Glutamatergic neuron (in vitro differentiated cells): ENCODE data around the gene NR1I2. TPM values are rescaled to one million over a fixed set of nuclear protein-coding genes. Genes with fewer than 3 reads are reported as not detected.

ENCODE experiments used
- DNase-seq: peaks from one replicate; pipeline ENCODE4 v3.0.0; 2022
- H3K27ac Mint-ChIP-seq: one replicate; pipeline ENCODE4 v1.8.0; 2020; ENCODE audit warnings: mild to moderate bottlenecking, mixed read lengths, inconsistent platforms; ENCODE audit not compliant: unreplicated experiment
- H3K27me3 Mint-ChIP-seq: one replicate; pipeline ENCODE4 v1.8.0; 2020; ENCODE audit warnings: mild to moderate bottlenecking, moderate library complexity, mixed read lengths, inconsistent platforms; ENCODE audit not compliant: unreplicated experiment
- H3K36me3 Mint-ChIP-seq: one replicate; pipeline ENCODE4 v1.8.0; 2020; ENCODE audit warnings: mild to moderate bottlenecking, mixed read lengths, inconsistent platforms; ENCODE audit not compliant: unreplicated experiment
- H3K4me1 Mint-ChIP-seq: one replicate; pipeline ENCODE4 v1.8.0; 2020; ENCODE audit warnings: mild to moderate bottlenecking, low read depth, mixed read lengths, inconsistent platforms; ENCODE audit not compliant: unreplicated experiment
- H3K4me3 Mint-ChIP-seq: one replicate; pipeline ENCODE4 v1.8.0; 2020; ENCODE audit warnings: mild to moderate bottlenecking, mixed read lengths, inconsistent platforms; ENCODE audit not compliant: unreplicated experiment
- H3K9me3 Mint-ChIP-seq: one replicate; pipeline ENCODE4 v1.8.0; 2020; ENCODE audit warnings: mild to moderate bottlenecking, moderate library complexity, mixed read lengths, inconsistent platforms; ENCODE audit not compliant: unreplicated experiment
- CTCF ChIP-seq: fragments of 200-600 bp; sonication (generic); IDR thresholded peaks from one replicate; pipeline ENCODE4 v1.5.0; 2021; ENCODE audit not compliant: partially characterized antibody, unreplicated experiment
- long read RNA-seq: library from polyadenylated mRNA; unstranded; transcript quantifications from one replicate; pipeline ENCODE4 v2.0.0, GENCODE V29; 2020; ENCODE audit not compliant: unreplicated experiment
- total RNA-seq: library from RNA; stranded (reverse); fragmentation: NEBNext Ultra II Directional; extraction: Animal tissue kit (Norgen Biotek cat#: 25700); gene quantifications from one replicate; pipeline ENCODE4 v1.2.1, GENCODE V29; 2021; ENCODE audit not compliant: unreplicated experiment

Gene NR1I2
- total RNA-seq = not detected
- long read RNA-seq = 0 reads

DNA sequence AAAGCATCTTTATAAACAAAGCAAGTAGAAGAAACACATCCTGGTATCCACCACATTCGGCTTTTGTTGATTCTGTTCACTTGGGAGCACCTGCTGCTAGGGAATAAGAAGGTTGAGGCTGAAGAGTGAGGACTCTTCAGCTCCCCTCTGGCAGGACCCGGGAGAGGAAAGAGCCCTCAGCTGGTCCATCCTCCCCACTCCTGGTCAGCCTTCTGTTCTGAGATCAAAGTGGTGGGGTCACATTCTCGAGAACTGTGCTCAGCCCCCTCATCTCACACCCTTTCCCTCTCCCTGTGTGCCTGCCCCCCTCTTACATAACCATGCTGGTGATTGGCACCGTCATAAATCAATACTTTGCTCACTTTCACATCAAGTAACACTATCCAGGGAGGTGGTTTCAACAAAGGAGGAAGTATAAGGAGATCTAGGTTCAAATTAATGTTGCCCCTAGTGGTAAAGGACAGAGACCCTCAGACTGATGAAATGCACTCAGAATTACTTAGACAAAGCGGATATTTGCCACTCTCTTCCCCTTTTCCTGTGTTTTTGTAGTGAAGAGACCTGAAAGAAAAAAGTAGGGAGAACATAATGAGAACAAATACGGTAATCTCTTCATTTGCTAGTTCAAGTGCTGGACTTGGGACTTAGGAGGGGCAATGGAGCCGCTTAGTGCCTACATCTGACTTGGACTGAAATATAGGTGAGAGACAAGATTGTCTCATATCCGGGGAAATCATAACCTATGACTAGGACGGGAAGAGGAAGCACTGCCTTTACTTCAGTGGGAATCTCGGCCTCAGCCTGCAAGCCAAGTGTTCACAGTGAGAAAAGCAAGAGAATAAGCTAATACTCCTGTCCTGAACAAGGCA is at the start of gene NR1I2:
Gene NR1I2 (plus strand): TSS at position 772 of the 869 bp plus-strand sequence.
- no peak for DNase-seq
- H3K9me3 Mint-ChIP-seq = no peaks in the 10 kb centered on the region

DNA sequence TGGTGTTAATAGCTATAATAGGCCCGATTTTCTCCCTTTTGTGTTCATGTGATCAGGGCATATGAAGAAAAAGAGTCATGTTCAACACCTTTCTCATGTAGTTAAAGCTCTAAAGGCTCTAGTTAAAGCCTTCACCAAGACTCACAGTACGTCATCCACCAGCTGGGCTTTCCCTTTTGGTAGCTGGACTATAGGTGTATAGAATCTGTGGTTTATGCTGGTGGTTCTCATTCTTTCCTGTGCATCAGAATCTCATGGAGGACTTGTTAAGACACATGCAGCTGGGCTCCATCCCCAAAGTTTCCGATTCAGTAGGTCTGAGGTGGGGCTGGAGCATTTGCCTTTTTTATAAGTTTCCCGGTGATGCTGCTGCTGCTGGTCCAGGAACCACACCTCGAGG is 48.1 kb upstream of the NR1I2 start:
- no peak for DNase-seq
- Mint-ChIP-seq H3K27ac (no peak overlapping the region), H3K36me3 (no peaks in the 10 kb centered on the region), H3K4me3 (no peak overlapping the region), H3K27me3 (no peaks in the 10 kb centered on the region), H3K4me1 (peaks cover 15% of the 10 kb centered on the region), H3K9me3 (peaks cover 2% of the 10 kb centered on the region)
- TF ChIP-seq CTCF = no peak

More for the DNA sequence above, at the start of gene NR1I2:
- Mint-ChIP-seq H3K4me1 (no peaks in the 10 kb centered on the region), H3K27me3 (no peaks in the 10 kb centered on the region), H3K4me3 (no peak within 1 kb of the TSS), H3K36me3 (no peaks in the 10 kb centered on the region), H3K27ac (no peak within 1 kb of the TSS)
- no peak for TF ChIP-seq CTCF

- no peaks in the 10 kb centered on the region for H3K36me3 Mint-ChIP-seq
- no peak overlapping the region for H3K27ac Mint-ChIP-seq
- H3K27me3 Mint-ChIP-seq = no peaks in the 10 kb centered on the region
- H3K9me3 Mint-ChIP-seq = peaks cover 2% of the 10 kb centered on the region
- no peak for DNase-seq
- H3K4me3 Mint-ChIP-seq = no peak overlapping the region
- no peak for TF ChIP-seq CTCF
- no peaks in the 10 kb centered on the region for H3K4me1 Mint-ChIP-seq
Measured at GRCh38 chr3:119738741-119739140, 43.2 kb upstream of the NR1I2 start.

GRCh38 chr3:119741657-119742590 is 40.0 kb upstream of the NR1I2 start:
- TF ChIP-seq CTCF = no peak
- DNase-seq = no peak
- H3K27me3 Mint-ChIP-seq = no peaks in the 10 kb centered on the region
- no peaks in the 10 kb centered on the region for H3K36me3 Mint-ChIP-seq
- no peaks in the 10 kb centered on the region for H3K9me3 Mint-ChIP-seq
- H3K4me1 Mint-ChIP-seq = no peaks in the 10 kb centered on the region
- no peak overlapping the region for H3K4me3 Mint-ChIP-seq
- H3K27ac Mint-ChIP-seq = no peak overlapping the region

DNA sequence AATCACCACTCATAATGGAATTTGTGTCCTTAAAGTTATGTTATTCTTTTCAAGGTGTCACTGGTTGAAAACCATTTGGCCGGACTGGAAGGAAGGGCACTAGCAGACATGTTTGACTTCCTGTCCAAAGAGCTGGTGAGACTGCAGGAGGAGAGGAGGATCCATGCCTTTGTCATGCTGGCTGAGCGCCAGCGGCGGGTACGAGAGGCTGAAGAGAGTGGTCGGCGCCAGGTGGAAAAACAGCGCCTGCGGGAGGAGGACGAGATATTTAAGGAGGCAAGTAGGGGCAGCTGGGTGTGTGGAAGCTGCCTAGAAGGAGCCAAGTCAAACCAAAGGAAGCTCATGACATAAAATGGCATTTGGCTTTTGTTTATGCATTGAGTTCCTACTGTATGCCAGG is 38.0 kb upstream of the NR1I2 start:
- Mint-ChIP-seq H3K36me3 (no peaks in the 10 kb centered on the region), H3K9me3 (no peaks in the 10 kb centered on the region), H3K27ac (no peak overlapping the region), H3K27me3 (no peaks in the 10 kb centered on the region), H3K4me1 (no peaks in the 10 kb centered on the region), H3K4me3 (no peak overlapping the region)
- TF ChIP-seq CTCF = no peak
- DNase-seq = no peak
